Measurements from ENCODE around the gene GFM2.
"Not testable (repeated sequence)": the region's sequence is repeated elsewhere in the genome, so short reads cannot be mapped to it uniquely, and the experiment has no call there.

The GFM2 gene

GRCh38 chr5:74766849-74767578 lies at the start of gene GFM2, which contains the start of gene NSA2:
TSS of gene GFM2 (minus strand) at chr5:74767117. CDS start at chr5:74763742, 3,375 bp downstream.
TSS of gene NSA2 (plus strand) at chr5:74767249. CDS start at chr5:74767361, 112 bp downstream.
- H3K4me3 ChIP-seq (ENCODE audit: low read depth, low read length): peak within 1 kb of the TSS; percentile 93
- H3K27me3 ChIP-seq (ENCODE audit: insufficient read depth, low read length): no peaks in the 10 kb centered on the region
- H3K4me1 ChIP-seq (ENCODE audit: control insufficient read depth, insufficient read depth, low read length, unreplicated experiment): peaks cover 41% of the 10 kb centered on the region
- H3K27ac ChIP-seq (ENCODE audit: low read depth, low read length): peak within 1 kb of the TSS; percentile 51
- H2AFZ ChIP-seq (ENCODE audit: low read length, unreplicated experiment): peak within 1 kb of the TSS; percentile 98
- H3K36me3 ChIP-seq (ENCODE audit: insufficient read depth, low read length): no peaks in the 10 kb centered on the region; the same call in 1 of the 2 replicates
- H3K79me2 ChIP-seq (ENCODE audit: control insufficient read depth, insufficient read depth, low read length, unreplicated experiment): peaks cover 44% of the 10 kb centered on the region

- no peak overlapping the region for H2AFZ ChIP-seq (ENCODE audit: low read length, unreplicated experiment)
- H3K27me3 ChIP-seq (ENCODE audit: insufficient read depth, low read length): no peaks in the 10 kb centered on the region
- H3K79me2 ChIP-seq (ENCODE audit: control insufficient read depth, insufficient read depth, low read length, unreplicated experiment): no peaks in the 10 kb centered on the region
- H3K27ac ChIP-seq (ENCODE audit: low read depth, low read length): no peak overlapping the region
- H3K36me3 ChIP-seq (ENCODE audit: insufficient read depth, low read length): no peaks in the 10 kb centered on the region
- no peak overlapping the region for H3K4me3 ChIP-seq (ENCODE audit: low read depth, low read length)
- H3K4me1 ChIP-seq (ENCODE audit: control insufficient read depth, insufficient read depth, low read length, unreplicated experiment): peaks cover under 1% of the 10 kb centered on the region
Observed at GRCh38 chr5:74810915-74811314, 44.0 kb upstream of the GFM2 start.

GRCh38 chr5:74801941-74802340 lies 35.0 kb upstream of the GFM2 start:
- Histone ChIP-seq H2AFZ (ENCODE audit: low read length, unreplicated experiment) (peak overlapping the region; percentile 73), H3K4me3 (ENCODE audit: low read depth, low read length) (no peak overlapping the region), H3K79me2 (ENCODE audit: control insufficient read depth, insufficient read depth, low read length, unreplicated experiment) (no peaks in the 10 kb centered on the region), H3K4me1 (ENCODE audit: control insufficient read depth, insufficient read depth, low read length, unreplicated experiment) (peaks cover 9% of the 10 kb centered on the region), H3K27me3 (ENCODE audit: insufficient read depth, low read length) (no peaks in the 10 kb centered on the region), H3K27ac (ENCODE audit: low read depth, low read length) (no peak overlapping the region), H3K36me3 (ENCODE audit: insufficient read depth, low read length) (no peaks in the 10 kb centered on the region)

- Histone ChIP-seq H3K4me1 (ENCODE audit: control insufficient read depth, insufficient read depth, low read length, unreplicated experiment) (peaks cover 9% of the 10 kb centered on the region), H3K36me3 (ENCODE audit: insufficient read depth, low read length) (no peaks in the 10 kb centered on the region), H3K27me3 (ENCODE audit: insufficient read depth, low read length) (no peaks in the 10 kb centered on the region)
Observed at GRCh38 chr5:74801197-74801596, 34.3 kb upstream of the GFM2 start.

GRCh38 chr5:74798977-74799911 lies 32.3 kb upstream of the GFM2 start:
- H3K79me2 ChIP-seq (ENCODE audit: control insufficient read depth, insufficient read depth, low read length, unreplicated experiment): no peaks in the 10 kb centered on the region
- H3K36me3 ChIP-seq (ENCODE audit: insufficient read depth, low read length): no peaks in the 10 kb centered on the region
- peaks cover 9% of the 10 kb centered on the region for H3K4me1 ChIP-seq (ENCODE audit: control insufficient read depth, insufficient read depth, low read length, unreplicated experiment)
- H3K4me3 ChIP-seq (ENCODE audit: low read depth, low read length): no peak overlapping the region
- no peak overlapping the region for H3K27ac ChIP-seq (ENCODE audit: low read depth, low read length)
- H2AFZ ChIP-seq (ENCODE audit: low read length, unreplicated experiment): no peak overlapping the region
- H3K27me3 ChIP-seq (ENCODE audit: insufficient read depth, low read length): no peaks in the 10 kb centered on the region

More at GRCh38 chr5:74801197-74801596, 34.3 kb upstream of the GFM2 start:
- Histone ChIP-seq H3K4me3 (ENCODE audit: low read depth, low read length) (no peak overlapping the region), H2AFZ (ENCODE audit: low read length, unreplicated experiment) (no peak overlapping the region), H3K27ac (ENCODE audit: low read depth, low read length) (no peak overlapping the region), H3K79me2 (ENCODE audit: control insufficient read depth, insufficient read depth, low read length, unreplicated experiment) (no peaks in the 10 kb centered on the region)

- not testable (repeated sequence) for H3K79me2 ChIP-seq (ENCODE audit: control insufficient read depth, insufficient read depth, low read length, unreplicated experiment); H3K36me3 ChIP-seq (ENCODE audit: insufficient read depth, low read length); H3K27ac ChIP-seq (ENCODE audit: low read depth, low read length); H2AFZ ChIP-seq (ENCODE audit: low read length, unreplicated experiment); H3K27me3 ChIP-seq (ENCODE audit: insufficient read depth, low read length); H3K4me3 ChIP-seq (ENCODE audit: low read depth, low read length); H3K4me1 ChIP-seq (ENCODE audit: control insufficient read depth, insufficient read depth, low read length, unreplicated experiment)
Observed at GRCh38 chr5:74791669-74792068, 24.8 kb upstream of the GFM2 start.

- Histone ChIP-seq H3K4me3 (ENCODE audit: low read depth, low read length) (no peak overlapping the region), H3K27me3 (ENCODE audit: insufficient read depth, low read length) (no peaks in the 10 kb centered on the region), H2AFZ (ENCODE audit: low read length, unreplicated experiment) (no peak overlapping the region), H3K36me3 (ENCODE audit: insufficient read depth, low read length) (no peaks in the 10 kb centered on the region), H3K4me1 (ENCODE audit: control insufficient read depth, insufficient read depth, low read length, unreplicated experiment) (no peaks in the 10 kb centered on the region), H3K27ac (ENCODE audit: low read depth, low read length) (no peak overlapping the region), H3K79me2 (ENCODE audit: control insufficient read depth, insufficient read depth, low read length, unreplicated experiment) (no peaks in the 10 kb centered on the region)
Observed at GRCh38 chr5:74787424-74787823, 20.5 kb upstream of the GFM2 start.

GRCh38 chr5:74786851-74787250 lies 19.9 kb upstream of the GFM2 start:
- Histone ChIP-seq H3K36me3 (ENCODE audit: insufficient read depth, low read length) (no peaks in the 10 kb centered on the region), H3K79me2 (ENCODE audit: control insufficient read depth, insufficient read depth, low read length, unreplicated experiment) (no peaks in the 10 kb centered on the region), H3K4me3 (ENCODE audit: low read depth, low read length) (no peak overlapping the region), H3K4me1 (ENCODE audit: control insufficient read depth, insufficient read depth, low read length, unreplicated experiment) (no peaks in the 10 kb centered on the region), H3K27ac (ENCODE audit: low read depth, low read length) (no peak overlapping the region), H2AFZ (ENCODE audit: low read length, unreplicated experiment) (no peak overlapping the region), H3K27me3 (ENCODE audit: insufficient read depth, low read length) (no peaks in the 10 kb centered on the region)

- no peak overlapping the region for H2AFZ ChIP-seq (ENCODE audit: low read length, unreplicated experiment)
- no peaks in the 10 kb centered on the region for H3K27me3 ChIP-seq (ENCODE audit: insufficient read depth, low read length)
- no peaks in the 10 kb centered on the region for H3K4me1 ChIP-seq (ENCODE audit: control insufficient read depth, insufficient read depth, low read length, unreplicated experiment)
- H3K27ac ChIP-seq (ENCODE audit: low read depth, low read length): no peak overlapping the region
- no peak overlapping the region for H3K4me3 ChIP-seq (ENCODE audit: low read depth, low read length)
- H3K36me3 ChIP-seq (ENCODE audit: insufficient read depth, low read length): peaks cover 6% of the 10 kb centered on the region
- no peaks in the 10 kb centered on the region for H3K79me2 ChIP-seq (ENCODE audit: control insufficient read depth, insufficient read depth, low read length, unreplicated experiment)
Observed at GRCh38 chr5:74778609-74779008, 11.7 kb upstream of the GFM2 start.

- peaks cover 5% of the 10 kb centered on the region for H3K4me1 ChIP-seq (ENCODE audit: control insufficient read depth, insufficient read depth, low read length, unreplicated experiment)
- no peak overlapping the region for H3K4me3 ChIP-seq (ENCODE audit: low read depth, low read length)
- no peaks in the 10 kb centered on the region for H3K27me3 ChIP-seq (ENCODE audit: insufficient read depth, low read length)
- no peak overlapping the region for H3K27ac ChIP-seq (ENCODE audit: low read depth, low read length)
- H2AFZ ChIP-seq (ENCODE audit: low read length, unreplicated experiment): no peak overlapping the region
- peaks cover 13% of the 10 kb centered on the region for H3K79me2 ChIP-seq (ENCODE audit: control insufficient read depth, insufficient read depth, low read length, unreplicated experiment)
- H3K36me3 ChIP-seq (ENCODE audit: insufficient read depth, low read length): peaks cover 8% of the 10 kb centered on the region
Observed at GRCh38 chr5:74772359-74772758, 5.4 kb upstream of the GFM2 start.

Measured in ACC112 (cell line).